Measurements from ENCODE around the gene ZNF853.

The ZNF853 gene

GRCh38 chr7:6619961-6620360 lies 4.6 kb downstream of the ZNF853 start:
- H3K4me1 ChIP-seq (ENCODE audit: control insufficient read depth in 1 of 2, insufficient read depth in 1 of 2, low read depth in 1 of 2, low read length in 1 of 2) = peaks cover 18 to 19% of the 10 kb centered on the region in 2 experiments
- H3K27me3 ChIP-seq = peaks cover 36% of the 10 kb centered on the region
- TF ChIP-seq CTCF (IDR thresholded peaks at IDR 0.05) = no peak

GRCh38 chr7:6621195-6622133 lies 6.1 kb downstream of the ZNF853 start:
- H3K9me3 ChIP-seq = no peaks in the 10 kb centered on the region
- H3K27ac ChIP-seq = peak overlapping the region; percentile 42
- H3K27me3 ChIP-seq = peaks cover 23% of the 10 kb centered on the region
- H3K4me3 ChIP-seq (ENCODE audit: low read depth in 1 of 2, low read length in 1 of 2) = no peak overlapping the region
- H3K36me3 ChIP-seq = no peaks in the 10 kb centered on the region
- no peak for TF ChIP-seq CTCF (IDR thresholded peaks at IDR 0.05)
- H3K4me1 ChIP-seq (ENCODE audit: control insufficient read depth in 1 of 2, insufficient read depth in 1 of 2, low read depth in 1 of 2, low read length in 1 of 2) = peaks cover 13 to 16% of the 10 kb centered on the region in 2 experiments

More at GRCh38 chr7:6619961-6620360, 4.6 kb downstream of the ZNF853 start:
- no peak overlapping the region for H3K27ac ChIP-seq
- no peaks in the 10 kb centered on the region for H3K9me3 ChIP-seq
- H3K36me3 ChIP-seq = no peaks in the 10 kb centered on the region
- no peak overlapping the region for H3K4me3 ChIP-seq (ENCODE audit: low read depth in 1 of 2, low read length in 1 of 2)

DNA sequence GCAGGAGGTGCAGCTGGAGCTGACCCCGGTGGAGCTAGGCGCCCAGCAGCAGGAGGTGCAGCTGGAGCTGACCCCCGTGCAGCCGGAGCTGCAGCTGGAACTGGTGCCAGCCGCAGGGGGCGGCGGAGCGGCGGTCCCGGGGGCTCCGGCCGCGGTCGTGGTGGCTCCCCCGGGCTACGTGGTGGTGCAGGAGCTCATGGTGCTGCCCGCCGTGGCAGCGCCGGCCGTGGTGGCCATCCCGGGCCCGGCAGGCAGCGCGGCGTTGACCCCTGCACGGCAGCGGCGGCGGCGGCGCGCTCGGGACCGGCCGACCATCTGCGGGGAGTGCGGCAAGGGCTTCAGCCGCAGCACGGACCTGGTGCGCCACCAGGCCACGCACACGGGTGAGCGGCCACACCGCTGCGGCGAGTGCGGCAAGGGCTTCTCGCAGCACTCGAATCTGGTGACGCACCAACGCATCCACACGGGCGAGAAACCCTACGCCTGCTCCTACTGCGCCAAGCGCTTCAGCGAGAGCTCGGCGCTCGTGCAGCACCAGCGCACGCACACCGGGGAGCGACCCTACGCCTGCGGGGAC lies 6.8 kb downstream of the ZNF853 start:
- Histone ChIP-seq H3K27ac (peak overlapping the region; percentile 42), H3K36me3 (no peaks in the 10 kb centered on the region), H3K4me3 (ENCODE audit: low read depth in 1 of 2, low read length in 1 of 2) (no peak overlapping the region), H3K9me3 (no peaks in the 10 kb centered on the region), H3K27me3 (peaks cover 15% of the 10 kb centered on the region), H3K4me1 (ENCODE audit: control insufficient read depth in 1 of 2, insufficient read depth in 1 of 2, low read depth in 1 of 2, low read length in 1 of 2) (peaks cover 13 to 16% of the 10 kb centered on the region in 2 experiments)
- no peak for TF ChIP-seq CTCF (IDR thresholded peaks at IDR 0.05)

- no peak overlapping the region for H3K27ac ChIP-seq
- no peak overlapping the region for H3K4me3 ChIP-seq (ENCODE audit: low read depth in 1 of 2, low read length in 1 of 2)
- H3K4me1 ChIP-seq (ENCODE audit: control insufficient read depth in 1 of 2, insufficient read depth in 1 of 2, low read depth in 1 of 2, low read length in 1 of 2) = peaks cover 13 to 16% of the 10 kb centered on the region in 2 experiments
These were observed 8.3 kb downstream of the ZNF853 start for GRCh38 chr7:6623589-6624245.

More at GRCh38 chr7:6623589-6624245, 8.3 kb downstream of the ZNF853 start:
- no peak for TF ChIP-seq CTCF (IDR thresholded peaks at IDR 0.05)
- Histone ChIP-seq H3K27me3 (peaks cover under 1% of the 10 kb centered on the region), H3K9me3 (no peaks in the 10 kb centered on the region), H3K36me3 (no peaks in the 10 kb centered on the region)
